Measurements from ENCODE around the gene OR8H2.
"Not testable (repeated sequence)": the region's sequence is repeated elsewhere in the genome, so short reads cannot be mapped to it uniquely, and the experiment has no call there.

OR8H2 gene, protein sequence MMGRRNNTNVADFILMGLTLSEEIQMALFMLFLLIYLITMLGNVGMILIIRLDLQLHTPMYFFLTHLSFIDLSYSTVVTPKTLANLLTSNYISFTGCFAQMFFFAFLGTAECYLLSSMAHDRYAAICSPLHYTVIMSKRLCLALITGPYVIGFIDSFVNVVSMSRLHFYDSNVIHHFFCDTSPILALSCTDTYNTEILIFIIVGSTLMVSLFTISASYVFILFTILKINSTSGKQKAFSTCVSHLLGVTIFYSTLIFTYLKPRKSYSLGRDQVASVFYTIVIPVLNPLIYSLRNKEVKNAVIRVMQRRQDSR

GRCh38 chr11:56103210-56103737, at the start of gene OR8H2:
Gene OR8H2, plus strand, starts transcription at chr11:56103687. Its CDS starts 1,356 bp downstream, at chr11:56105043.
- H3K36me3 ChIP-seq (replicated peaks), result no peaks in the 10 kb centered on the region
- in situ Hi-C loops (cut with MboI; ENCODE audit: low sequenced_read_pairs), result no loop called here
- H3K27me3 ChIP-seq (ENCODE audit: low read depth), result no peaks in the 10 kb centered on the region
- H3K9me3 ChIP-seq, result no peaks in the 10 kb centered on the region
- H3K4me3 ChIP-seq, result no peak within 1 kb of the TSS
- H3K4me1 ChIP-seq, result no peaks in the 10 kb centered on the region
- no peak for DNase-seq (ENCODE audit: low spot score in 2 of 2)

DNA sequence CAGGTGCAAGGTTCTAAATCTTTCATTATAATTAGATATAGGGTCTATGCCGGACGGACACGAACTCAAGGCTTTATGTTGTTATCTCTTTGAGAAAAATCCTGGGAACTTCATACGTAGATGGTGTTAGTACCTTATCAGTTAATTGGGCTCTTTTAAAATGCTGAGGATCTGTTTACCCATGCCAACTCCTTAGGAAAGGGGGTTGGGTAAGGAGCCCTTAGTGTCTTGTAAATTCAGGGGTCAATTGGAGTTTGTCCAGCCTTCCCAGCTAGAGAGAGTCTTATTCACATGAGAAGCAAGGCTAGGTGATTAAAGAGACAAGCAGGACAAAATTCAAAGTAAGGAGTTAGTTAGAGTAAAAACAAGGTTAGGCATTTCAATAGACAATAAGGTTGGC, 47.1 kb upstream of the OR8H2 start:
- in situ Hi-C loops (cut with MboI; ENCODE audit: low sequenced_read_pairs); H3K27me3 ChIP-seq (ENCODE audit: low read depth); H3K36me3 ChIP-seq (replicated peaks); H3K4me3 ChIP-seq; H3K4me1 ChIP-seq; DNase-seq (ENCODE audit: low spot score in 2 of 2); H3K9me3 ChIP-seq: not testable (repeated sequence)

DNA sequence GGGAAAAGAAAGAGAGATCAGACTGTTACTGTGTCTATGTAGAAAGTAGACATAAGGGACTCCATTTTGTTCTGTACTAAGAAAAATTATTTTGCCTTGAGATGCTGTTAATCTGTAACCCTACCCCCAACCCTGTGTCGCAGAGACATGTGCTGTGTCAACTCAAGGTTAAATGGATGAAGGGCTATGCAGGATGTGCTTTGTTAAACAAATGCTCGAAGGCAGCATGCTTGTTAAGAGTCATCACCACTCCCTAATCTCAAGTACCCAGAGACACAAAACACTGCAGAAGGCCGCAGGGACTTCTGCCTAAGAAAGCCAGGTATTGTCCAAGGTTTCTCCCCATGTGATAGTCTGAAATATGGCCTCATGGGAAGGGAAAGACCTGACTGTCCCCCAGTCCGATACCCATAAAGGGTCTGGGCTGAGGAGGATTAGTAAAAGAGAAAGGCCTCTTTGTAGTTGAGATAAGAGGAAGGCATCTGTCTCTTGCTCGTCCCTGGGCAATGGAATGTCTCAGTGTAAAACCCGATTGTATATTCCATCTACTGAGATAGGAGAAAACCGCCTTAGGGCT, 45.7 kb upstream of the OR8H2 start:
- H3K27me3 ChIP-seq (ENCODE audit: low read depth); H3K4me3 ChIP-seq; H3K9me3 ChIP-seq; H3K36me3 ChIP-seq (replicated peaks); H3K4me1 ChIP-seq; in situ Hi-C loops (cut with MboI; ENCODE audit: low sequenced_read_pairs); DNase-seq (ENCODE audit: low spot score in 2 of 2): not testable (repeated sequence)

GRCh38 chr11:56058260-56058780, 45.2 kb upstream of the OR8H2 start:
- H3K9me3 ChIP-seq; H3K4me1 ChIP-seq; DNase-seq (ENCODE audit: low spot score in 2 of 2); H3K27me3 ChIP-seq (ENCODE audit: low read depth); H3K36me3 ChIP-seq (replicated peaks); in situ Hi-C loops (cut with MboI; ENCODE audit: low sequenced_read_pairs); H3K4me3 ChIP-seq: not testable (repeated sequence)

DNA sequence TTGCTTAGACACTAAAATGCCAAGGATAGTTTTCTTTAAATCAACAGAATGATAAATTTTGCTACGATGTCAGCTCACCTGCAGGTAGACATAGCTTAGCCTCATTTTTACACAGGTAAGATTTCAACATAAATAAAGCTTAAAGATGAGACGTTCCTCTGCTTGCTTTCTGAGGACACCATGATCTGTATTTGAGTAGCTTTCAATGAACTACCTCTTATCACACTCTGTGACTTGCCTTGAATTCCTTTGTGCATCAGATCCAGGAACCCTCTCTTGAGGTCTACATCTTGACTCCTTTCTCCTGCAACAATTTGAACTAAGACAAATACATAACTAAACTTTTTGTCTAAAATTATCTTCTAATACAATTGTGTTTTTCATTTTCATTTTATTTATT, 36.5 kb upstream of the OR8H2 start:
- no peaks in the 10 kb centered on the region for H3K27me3 ChIP-seq (ENCODE audit: low read depth)
- in situ Hi-C loops (cut with MboI; ENCODE audit: low sequenced_read_pairs), result no loop called here
- H3K4me3 ChIP-seq, result no peak overlapping the region
- DNase-seq (ENCODE audit: low spot score in 2 of 2), result no peak
- no peaks in the 10 kb centered on the region for H3K36me3 ChIP-seq (replicated peaks)
- H3K4me1 ChIP-seq, result no peaks in the 10 kb centered on the region
- H3K9me3 ChIP-seq, result no peaks in the 10 kb centered on the region

DNA sequence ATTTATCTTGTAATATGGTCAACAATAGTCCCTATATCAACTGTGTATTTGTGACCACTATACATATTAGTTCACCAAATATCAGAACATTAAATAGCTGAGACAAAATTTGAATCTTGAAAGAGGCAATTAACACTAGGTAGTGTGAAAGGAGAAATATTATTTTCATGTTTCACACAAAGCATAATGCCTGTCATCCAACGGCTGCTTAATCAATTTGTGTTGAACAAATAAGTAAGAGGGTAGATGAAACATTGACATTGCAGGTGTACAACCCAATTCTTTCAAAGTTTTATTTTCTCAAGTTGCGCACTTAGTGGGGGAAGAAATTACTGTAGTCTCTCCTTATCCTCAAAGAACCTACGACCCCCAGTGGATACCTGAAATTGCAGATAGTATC, 13.8 kb upstream of the OR8H2 start:
- Histone ChIP-seq H3K36me3 (replicated peaks) (no peaks in the 10 kb centered on the region), H3K9me3 (no peaks in the 10 kb centered on the region), H3K27me3 (ENCODE audit: low read depth) (no peaks in the 10 kb centered on the region), H3K4me3 (no peak overlapping the region), H3K4me1 (no peaks in the 10 kb centered on the region)
- DNase-seq (ENCODE audit: low spot score in 2 of 2), result no peak
- in situ Hi-C loops (cut with MboI; ENCODE audit: low sequenced_read_pairs), result no loop called here

- Histone ChIP-seq H3K9me3 (no peaks in the 10 kb centered on the region), H3K4me1 (no peaks in the 10 kb centered on the region), H3K36me3 (replicated peaks) (no peaks in the 10 kb centered on the region), H3K4me3 (no peak within 1 kb of the TSS), H3K27me3 (ENCODE audit: low read depth) (no peaks in the 10 kb centered on the region)
- no peak for DNase-seq (ENCODE audit: low spot score in 2 of 2)
- in situ Hi-C loops (cut with MboI; ENCODE audit: low sequenced_read_pairs), result no loop called here
Measured at GRCh38 chr11:56093008-56093407, 10.5 kb upstream of the OR8H2 start, which contains the start of gene OR8I2. Gene OR8I2, plus strand, starts transcription at chr11:56093308. Its CDS starts 0 bp downstream, at chr11:56093308.

DNA sequence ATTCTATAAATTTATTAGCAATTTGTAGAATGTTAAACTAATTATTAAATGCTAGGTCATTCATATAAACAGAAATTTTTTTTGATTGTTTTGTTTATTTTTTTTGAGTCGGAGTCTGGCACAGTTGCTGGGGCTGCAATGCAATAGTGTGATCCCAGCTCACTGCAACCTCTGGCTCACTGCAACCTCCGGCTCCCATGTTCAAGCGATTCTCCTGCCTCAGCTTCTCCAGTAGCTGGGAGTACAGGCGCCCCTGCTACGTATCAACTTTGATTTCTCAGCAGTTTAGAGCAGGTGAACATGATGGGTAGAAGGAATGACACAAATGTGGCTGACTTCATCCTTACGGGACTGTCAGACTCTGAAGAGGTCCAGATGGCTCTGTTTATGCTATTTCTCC, 18.6 kb downstream of the OR8H2 start, which contains the start of gene OR8H3:
Gene OR8H3, plus strand, starts transcription at position 301 of the 400 bp plus-strand sequence. Its CDS starts 0 bp downstream, at position 301.
- H3K4me3 ChIP-seq, result no peak within 1 kb of the TSS
- H3K9me3 ChIP-seq, result no peaks in the 10 kb centered on the region
- no peak for DNase-seq (ENCODE audit: low spot score in 2 of 2)
- H3K36me3 ChIP-seq (replicated peaks), result no peaks in the 10 kb centered on the region
- no peaks in the 10 kb centered on the region for H3K4me1 ChIP-seq
- in situ Hi-C loops (cut with MboI; ENCODE audit: low sequenced_read_pairs), result no loop called here
- no peaks in the 10 kb centered on the region for H3K27me3 ChIP-seq (ENCODE audit: low read depth)

GRCh38 chr11:56140151-56140661, 36.7 kb downstream of the OR8H2 start, which contains the start of gene OR8J3:
Gene OR8J3, minus strand, starts transcription at chr11:56140201. Its CDS starts 2,483 bp downstream, at chr11:56137718.
- Histone ChIP-seq H3K4me3 (no peak within 1 kb of the TSS), H3K36me3 (replicated peaks) (no peaks in the 10 kb centered on the region), H3K4me1 (no peaks in the 10 kb centered on the region), H3K9me3 (no peaks in the 10 kb centered on the region), H3K27me3 (ENCODE audit: low read depth) (no peaks in the 10 kb centered on the region)
- DNase-seq (ENCODE audit: low spot score in 2 of 2), result no peak
- in situ Hi-C loops (cut with MboI; ENCODE audit: low sequenced_read_pairs), result no loop called here

DNA sequence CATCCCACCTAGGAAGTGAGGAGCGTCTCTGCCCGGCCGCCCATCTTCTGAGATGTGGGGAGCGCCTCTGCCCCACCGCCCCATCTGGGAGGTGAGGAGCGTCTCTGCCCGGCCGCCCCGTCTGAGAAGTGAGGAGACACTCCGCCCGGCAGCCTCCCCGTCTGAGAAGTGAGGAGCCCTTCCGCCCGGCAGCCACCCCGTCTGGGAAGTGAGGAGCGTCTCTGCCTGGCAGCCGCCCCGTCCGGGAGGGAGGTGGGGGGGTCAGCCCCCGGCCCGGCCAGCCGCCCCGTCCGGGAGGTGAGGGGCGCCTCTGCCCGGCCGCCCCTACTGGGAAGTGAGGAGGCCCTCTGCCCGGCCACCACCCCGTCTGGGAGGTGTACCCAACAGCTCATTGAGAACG, 40.2 kb downstream of the OR8H2 start:
- H3K9me3 ChIP-seq; in situ Hi-C loops (cut with MboI; ENCODE audit: low sequenced_read_pairs); DNase-seq (ENCODE audit: low spot score in 2 of 2); H3K4me1 ChIP-seq; H3K36me3 ChIP-seq (replicated peaks); H3K27me3 ChIP-seq (ENCODE audit: low read depth); H3K4me3 ChIP-seq: not testable (repeated sequence)

- in situ Hi-C loops (cut with MboI; ENCODE audit: low sequenced_read_pairs), result no loop called here
- no peak for DNase-seq (ENCODE audit: low spot score in 2 of 2)
- Histone ChIP-seq H3K27me3 (ENCODE audit: low read depth) (no peaks in the 10 kb centered on the region), H3K4me3 (no peak overlapping the region), H3K4me1 (no peaks in the 10 kb centered on the region), H3K9me3 (no peaks in the 10 kb centered on the region), H3K36me3 (replicated peaks) (no peaks in the 10 kb centered on the region)
Measured at GRCh38 chr11:56151376-56151775, 47.9 kb downstream of the OR8H2 start.

DNA sequence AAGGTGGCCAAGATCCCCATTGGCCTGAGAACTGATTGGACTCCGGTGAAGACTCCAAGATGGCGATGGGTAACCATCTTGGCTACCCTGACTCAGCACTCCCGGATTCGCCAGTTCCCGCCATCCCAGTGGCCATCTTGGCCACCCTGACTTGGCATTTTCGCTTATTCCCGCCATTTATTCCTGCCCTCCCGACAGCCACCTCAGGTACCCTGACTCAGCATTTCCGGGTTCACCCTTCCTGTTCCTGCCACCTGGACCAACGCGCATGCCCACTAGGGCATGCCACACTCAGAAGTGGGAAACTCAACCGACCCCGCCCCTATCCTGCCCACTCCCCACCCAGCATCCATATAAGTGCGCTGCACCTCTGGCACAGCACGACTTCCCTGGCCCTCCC, 48.8 kb downstream of the OR8H2 start:
- DNase-seq (ENCODE audit: low spot score in 2 of 2), result no peak
- in situ Hi-C loops (cut with MboI; ENCODE audit: low sequenced_read_pairs), result no loop called here
- Histone ChIP-seq H3K9me3 (no peaks in the 10 kb centered on the region), H3K27me3 (ENCODE audit: low read depth) (no peaks in the 10 kb centered on the region), H3K36me3 (replicated peaks) (no peaks in the 10 kb centered on the region), H3K4me1 (no peaks in the 10 kb centered on the region), H3K4me3 (no peak overlapping the region)
